PC-9 (cell line): ENCODE data around the gene IHH.

Source experiments
- EZH2 ChIP-seq: fragments of 200-600 bp; sonication (generic); IDR thresholded peaks from 2 replicates; pipeline ENCODE4 v1.8.0; 2017; ENCODE audit warnings: antibody characterized with exemption, low read depth
- TF ChIP-seq, protein P1 (sequence below): fragments of 200-600 bp; sonication (generic); conservative IDR thresholded peaks from 2 replicates; pipeline ENCODE4 v1.6.1; 2017; ENCODE audit warnings: mixed run types, antibody characterized with exemption, mild to moderate bottlenecking, moderate library complexity

- no peak for TF ChIP-seq EZH2
- TF ChIP-seq, protein P1, sequence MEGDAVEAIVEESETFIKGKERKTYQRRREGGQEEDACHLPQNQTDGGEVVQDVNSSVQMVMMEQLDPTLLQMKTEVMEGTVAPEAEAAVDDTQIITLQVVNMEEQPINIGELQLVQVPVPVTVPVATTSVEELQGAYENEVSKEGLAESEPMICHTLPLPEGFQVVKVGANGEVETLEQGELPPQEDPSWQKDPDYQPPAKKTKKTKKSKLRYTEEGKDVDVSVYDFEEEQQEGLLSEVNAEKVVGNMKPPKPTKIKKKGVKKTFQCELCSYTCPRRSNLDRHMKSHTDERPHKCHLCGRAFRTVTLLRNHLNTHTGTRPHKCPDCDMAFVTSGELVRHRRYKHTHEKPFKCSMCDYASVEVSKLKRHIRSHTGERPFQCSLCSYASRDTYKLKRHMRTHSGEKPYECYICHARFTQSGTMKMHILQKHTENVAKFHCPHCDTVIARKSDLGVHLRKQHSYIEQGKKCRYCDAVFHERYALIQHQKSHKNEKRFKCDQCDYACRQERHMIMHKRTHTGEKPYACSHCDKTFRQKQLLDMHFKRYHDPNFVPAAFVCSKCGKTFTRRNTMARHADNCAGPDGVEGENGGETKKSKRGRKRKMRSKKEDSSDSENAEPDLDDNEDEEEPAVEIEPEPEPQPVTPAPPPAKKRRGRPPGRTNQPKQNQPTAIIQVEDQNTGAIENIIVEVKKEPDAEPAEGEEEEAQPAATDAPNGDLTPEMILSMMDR = no peak
These were observed 38.6 kb upstream of the IHH start for GRCh38 chr2:219099329-219099728.
